Central memory CD8-positive, alpha-beta T cell (primary cell): ENCODE results near the gene ETS1.

Experiments
- ATAC-seq: fragments of 150-1000 bp; cut with Tn5 transposase; replicated peaks from 2 replicates; pipeline ENCODE4 v1.10.0; 2022; ENCODE audit warnings: mild to moderate bottlenecking, moderate FRiP score, moderate number of reproducible peaks; ENCODE audit not compliant: poor library complexity, severe bottlenecking; ENCODE audit errors: extremely low read depth
- DNase-seq, 2 donors: peaks; one replicate each; pipeline ENCODE4 v3.0.0; 2021; ENCODE audit warnings: low spot score in 2 of 2
- H3K27ac Mint-ChIP-seq: one replicate; pipeline ENCODE4 v1.8.0; 2022; ENCODE audit warnings: low read depth, mild to moderate bottlenecking, moderate library complexity, mixed read lengths
- H3K27me3 Mint-ChIP-seq: one replicate; pipeline ENCODE4 v1.8.0; 2022; ENCODE audit warnings: mixed read lengths
- H3K36me3 Mint-ChIP-seq: one replicate; pipeline ENCODE4 v1.8.0; 2022; ENCODE audit warnings: mild to moderate bottlenecking, moderate library complexity, mixed read lengths; ENCODE audit not compliant: insufficient read depth
- H3K4me1 Mint-ChIP-seq: one replicate; pipeline ENCODE4 v1.8.0; 2022; ENCODE audit warnings: mixed read lengths
- H3K4me3 Mint-ChIP-seq: one replicate; pipeline ENCODE4 v1.8.0; 2022; ENCODE audit warnings: mild to moderate bottlenecking, moderate library complexity, mixed read lengths
- H3K9me3 Mint-ChIP-seq: one replicate; pipeline ENCODE4 v1.8.0; 2022; ENCODE audit warnings: mixed read lengths

Gene ETS1

GRCh38 chr11:128533472-128533871 lies 53.9 kb downstream of the ETS1 start:
- ATAC-seq (no peak), DNase-seq (no peak)
- Mint-ChIP-seq H3K27ac (no peak overlapping the region), H3K9me3 (no peaks in the 10 kb centered on the region), H3K4me1 (peaks cover 22% of the 10 kb centered on the region), H3K36me3 (no peaks in the 10 kb centered on the region), H3K27me3 (peaks cover 14% of the 10 kb centered on the region), H3K4me3 (no peak overlapping the region)

GRCh38 chr11:128532572-128533091 lies 54.7 kb downstream of the ETS1 start:
- no peaks in the 10 kb centered on the region for H3K9me3 Mint-ChIP-seq
- no peak overlapping the region for H3K4me3 Mint-ChIP-seq
- H3K27ac Mint-ChIP-seq: no peak overlapping the region
- ATAC-seq: no peak
- no peak for DNase-seq
- H3K4me1 Mint-ChIP-seq: peaks cover 31% of the 10 kb centered on the region
- H3K36me3 Mint-ChIP-seq: peaks cover 3% of the 10 kb centered on the region
- peaks cover 14% of the 10 kb centered on the region for H3K27me3 Mint-ChIP-seq

GRCh38 chr11:128532016-128532571 lies 55.3 kb downstream of the ETS1 start:
- peaks cover 3% of the 10 kb centered on the region for H3K36me3 Mint-ChIP-seq
- H3K27ac Mint-ChIP-seq: no peak overlapping the region
- no peak for ATAC-seq
- peaks cover 36% of the 10 kb centered on the region for H3K4me1 Mint-ChIP-seq
- no peak for DNase-seq
- H3K4me3 Mint-ChIP-seq: no peak overlapping the region
- H3K27me3 Mint-ChIP-seq: peaks cover 14% of the 10 kb centered on the region
- H3K9me3 Mint-ChIP-seq: no peaks in the 10 kb centered on the region

- DNase-seq: no peak
- H3K27ac Mint-ChIP-seq: no peak overlapping the region
- H3K4me3 Mint-ChIP-seq: no peak overlapping the region
- H3K27me3 Mint-ChIP-seq: peaks cover 12% of the 10 kb centered on the region
- peaks cover 3% of the 10 kb centered on the region for H3K36me3 Mint-ChIP-seq
- ATAC-seq: no peak
- H3K4me1 Mint-ChIP-seq: peaks cover 41% of the 10 kb centered on the region
- no peaks in the 10 kb centered on the region for H3K9me3 Mint-ChIP-seq
Measured at GRCh38 chr11:128531588-128531987, 55.8 kb downstream of the ETS1 start.

GRCh38 chr11:128530118-128531074 lies 57.0 kb downstream of the ETS1 start:
- DNase-seq: no peak
- Mint-ChIP-seq H3K4me3 (no peak overlapping the region), H3K36me3 (peaks cover 5% of the 10 kb centered on the region), H3K27me3 (no peaks in the 10 kb centered on the region), H3K9me3 (no peaks in the 10 kb centered on the region), H3K4me1 (peaks cover 51% of the 10 kb centered on the region), H3K27ac (no peak overlapping the region)
- no peak for ATAC-seq

GRCh38 chr11:128528294-128528693 lies 59.1 kb downstream of the ETS1 start:
- Mint-ChIP-seq H3K4me1 (peaks cover 62% of the 10 kb centered on the region), H3K27ac (peak overlapping the region; percentile 91), H3K36me3 (peaks cover 14% of the 10 kb centered on the region), H3K9me3 (no peaks in the 10 kb centered on the region), H3K4me3 (peak overlapping the region; percentile 31), H3K27me3 (no peaks in the 10 kb centered on the region)
- ATAC-seq: no peak
- DNase-seq: no peak

GRCh38 chr11:128527046-128527445 lies 60.3 kb downstream of the ETS1 start:
- no peak for ATAC-seq
- DNase-seq: no peak
- H3K27me3 Mint-ChIP-seq: no peaks in the 10 kb centered on the region
- H3K4me3 Mint-ChIP-seq: peak overlapping the region; percentile 31
- peak overlapping the region; percentile 91 for H3K27ac Mint-ChIP-seq
- no peaks in the 10 kb centered on the region for H3K9me3 Mint-ChIP-seq
- H3K36me3 Mint-ChIP-seq: peaks cover 26% of the 10 kb centered on the region
- H3K4me1 Mint-ChIP-seq: peaks cover 69% of the 10 kb centered on the region

GRCh38 chr11:128525411-128526243 lies 61.7 kb downstream of the ETS1 start:
- DNase-seq: no peak
- Mint-ChIP-seq H3K4me3 (peak overlapping the region; percentile 53), H3K27me3 (no peaks in the 10 kb centered on the region), H3K27ac (peak overlapping the region; percentile 91), H3K9me3 (no peaks in the 10 kb centered on the region), H3K36me3 (peaks cover 39% of the 10 kb centered on the region), H3K4me1 (peaks cover 69% of the 10 kb centered on the region)
- ATAC-seq: peak; percentile 65

GRCh38 chr11:128524172-128524571 lies 63.2 kb downstream of the ETS1 start:
- Mint-ChIP-seq H3K27ac (peak overlapping the region; percentile 91), H3K36me3 (peaks cover 51% of the 10 kb centered on the region), H3K4me1 (peaks cover 60% of the 10 kb centered on the region), H3K9me3 (no peaks in the 10 kb centered on the region), H3K27me3 (no peaks in the 10 kb centered on the region), H3K4me3 (peak overlapping the region; percentile 98)
- DNase-seq: no peak
- no peak for ATAC-seq

GRCh38 chr11:128523641-128524040 lies 63.7 kb downstream of the ETS1 start:
- Mint-ChIP-seq H3K27me3 (no peaks in the 10 kb centered on the region), H3K36me3 (peaks cover 56% of the 10 kb centered on the region), H3K4me1 (peaks cover 55% of the 10 kb centered on the region), H3K27ac (peak overlapping the region; percentile 91), H3K9me3 (no peaks in the 10 kb centered on the region), H3K4me3 (peak overlapping the region; percentile 98)
- DNase-seq: no peak
- ATAC-seq: no peak

GRCh38 chr11:128522943-128523518 lies 64.3 kb downstream of the ETS1 start:
- Mint-ChIP-seq H3K27me3 (no peaks in the 10 kb centered on the region), H3K36me3 (peaks cover 60% of the 10 kb centered on the region), H3K4me3 (peak overlapping the region; percentile 98), H3K9me3 (no peaks in the 10 kb centered on the region), H3K4me1 (peaks cover 53% of the 10 kb centered on the region), H3K27ac (peak overlapping the region; percentile 91)
- DNase-seq (peak in 1 of 2 donors; percentile 49), ATAC-seq (peak; percentile 9)
